HFFc6 (cell line): ENCODE measurements around the gene SPRY4. TPM values are rescaled to one million over a fixed set of nuclear protein-coding genes. Genes with fewer than 3 reads are reported as not detected.
"Not testable (repeated sequence)": the region's sequence is repeated elsewhere in the genome, so short reads cannot be mapped to it uniquely, and the experiment has no call there.

Experiments used
- DNase-seq: peaks from one replicate; pipeline ENCODE4 v3.0.0-alpha.2; 2018
- H3K27ac Mint-ChIP-seq: 2 replicates; pipeline ENCODE4 v1.8.0; 2020; ENCODE audit warnings: mild to moderate bottlenecking, mixed read lengths
- H3K27me3 Mint-ChIP-seq: 2 replicates; pipeline ENCODE4 v1.8.0; 2021; ENCODE audit warnings: mild to moderate bottlenecking, moderate library complexity, mixed read lengths; ENCODE audit not compliant: insufficient read depth
- H3K36me3 Mint-ChIP-seq: 2 replicates; pipeline ENCODE4 v1.8.0; 2021; ENCODE audit warnings: low read depth, mixed read lengths
- H3K4me1 Mint-ChIP-seq: 2 replicates; pipeline ENCODE4 v1.8.0; 2020; ENCODE audit warnings: low read depth, mixed read lengths
- H3K4me3 Mint-ChIP-seq: 2 replicates; pipeline ENCODE4 v1.8.0; 2020; ENCODE audit warnings: mild to moderate bottlenecking, moderate library complexity, mixed read lengths
- H3K9me3 Mint-ChIP-seq: 2 replicates; pipeline ENCODE4 v1.8.0; 2020; ENCODE audit warnings: mild to moderate bottlenecking, mixed read lengths
- total RNA-seq, 6 experiments: library from RNA; stranded (reverse); fragmentation: NEBNext Ultra II Directional; extraction: Animal tissue kit (Norgen Biotek cat#: 25700); gene quantifications; 2 replicates in 1 of 6; 3 replicates in 5 of 6; pipeline ENCODE4 v1.2.3, GENCODE V29; 2021
- TF ChIP-seq, protein P1 (sequence below): fragments of 200-600 bp; sonication (generic); IDR thresholded peaks from 2 replicates; pipeline ENCODE4 v1.5.0; 2021; ENCODE audit warnings: antibody characterized with exemption, mild to moderate bottlenecking

Gene SPRY4
- total RNA-seq, 6 experiments from 2014 or later = 26.1 to 28.9 (median 27.8) TPM

DNA sequence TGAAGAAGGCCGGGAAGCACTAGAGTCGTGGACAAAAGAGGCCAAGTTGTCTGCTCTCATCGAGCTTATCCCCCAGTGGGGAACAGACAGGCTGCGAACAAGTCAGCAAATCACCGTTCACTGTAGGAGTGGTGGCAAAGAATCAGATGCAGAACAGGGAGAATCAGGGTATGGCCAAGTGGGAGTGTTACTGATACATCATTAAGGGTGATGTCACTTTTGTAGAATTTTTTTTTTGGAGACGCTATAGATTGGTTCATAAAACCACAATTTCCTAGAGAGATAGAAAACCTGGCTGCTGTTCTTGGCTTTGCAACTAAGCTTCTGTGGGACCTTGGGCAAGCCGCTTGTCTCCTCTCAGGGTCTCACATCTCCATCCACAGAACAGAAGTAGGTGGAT is 21.3 kb downstream of the SPRY4 start:
- Mint-ChIP-seq H3K36me3 (peaks cover 17% of the 10 kb centered on the region; the same call in 1 of the 2 replicates), H3K4me1 (peaks cover 61% of the 10 kb centered on the region), H3K27me3 (no peaks in the 10 kb centered on the region; the same call in 1 of the 2 replicates), H3K4me3 (no peak overlapping the region), H3K27ac (peak overlapping the region; percentile 74; the same call in 1 of the 2 replicates), H3K9me3 (no peaks in the 10 kb centered on the region)
- TF ChIP-seq, protein P1, sequence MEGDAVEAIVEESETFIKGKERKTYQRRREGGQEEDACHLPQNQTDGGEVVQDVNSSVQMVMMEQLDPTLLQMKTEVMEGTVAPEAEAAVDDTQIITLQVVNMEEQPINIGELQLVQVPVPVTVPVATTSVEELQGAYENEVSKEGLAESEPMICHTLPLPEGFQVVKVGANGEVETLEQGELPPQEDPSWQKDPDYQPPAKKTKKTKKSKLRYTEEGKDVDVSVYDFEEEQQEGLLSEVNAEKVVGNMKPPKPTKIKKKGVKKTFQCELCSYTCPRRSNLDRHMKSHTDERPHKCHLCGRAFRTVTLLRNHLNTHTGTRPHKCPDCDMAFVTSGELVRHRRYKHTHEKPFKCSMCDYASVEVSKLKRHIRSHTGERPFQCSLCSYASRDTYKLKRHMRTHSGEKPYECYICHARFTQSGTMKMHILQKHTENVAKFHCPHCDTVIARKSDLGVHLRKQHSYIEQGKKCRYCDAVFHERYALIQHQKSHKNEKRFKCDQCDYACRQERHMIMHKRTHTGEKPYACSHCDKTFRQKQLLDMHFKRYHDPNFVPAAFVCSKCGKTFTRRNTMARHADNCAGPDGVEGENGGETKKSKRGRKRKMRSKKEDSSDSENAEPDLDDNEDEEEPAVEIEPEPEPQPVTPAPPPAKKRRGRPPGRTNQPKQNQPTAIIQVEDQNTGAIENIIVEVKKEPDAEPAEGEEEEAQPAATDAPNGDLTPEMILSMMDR = no peak
- no peak for DNase-seq

DNA sequence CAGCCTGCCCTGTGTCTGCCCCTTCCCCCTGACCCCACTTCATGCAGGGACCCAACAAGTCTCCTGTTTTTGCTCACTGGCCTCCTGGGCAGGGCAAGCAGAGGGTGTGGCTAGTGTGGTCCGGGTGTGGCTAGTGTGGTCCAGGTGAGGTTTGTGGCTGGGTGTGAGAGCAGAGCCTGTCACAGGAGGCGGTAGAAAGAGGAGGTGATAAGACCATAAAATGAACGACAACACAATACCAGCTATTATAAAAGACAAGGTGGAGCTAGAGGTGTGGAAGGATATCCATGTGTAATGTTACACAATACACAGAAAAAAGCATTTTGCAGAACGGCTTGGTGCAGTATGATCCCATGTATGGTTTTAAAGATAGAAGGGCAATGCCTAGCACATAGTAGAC is 23.3 kb downstream of the SPRY4 start:
- TF ChIP-seq, protein P1 = no peak
- Mint-ChIP-seq H3K27ac (0 out of 2 replicates have a peak overlapping the region, but pooled peaks have one; percentile 4), H3K27me3 (no peaks in the 10 kb centered on the region; the same call in none of the 2 replicates), H3K36me3 (peaks cover 4% of the 10 kb centered on the region; the same call in 1 of the 2 replicates), H3K4me3 (no peak overlapping the region), H3K9me3 (no peaks in the 10 kb centered on the region), H3K4me1 (peaks cover 63% of the 10 kb centered on the region)
- DNase-seq = no peak

DNA sequence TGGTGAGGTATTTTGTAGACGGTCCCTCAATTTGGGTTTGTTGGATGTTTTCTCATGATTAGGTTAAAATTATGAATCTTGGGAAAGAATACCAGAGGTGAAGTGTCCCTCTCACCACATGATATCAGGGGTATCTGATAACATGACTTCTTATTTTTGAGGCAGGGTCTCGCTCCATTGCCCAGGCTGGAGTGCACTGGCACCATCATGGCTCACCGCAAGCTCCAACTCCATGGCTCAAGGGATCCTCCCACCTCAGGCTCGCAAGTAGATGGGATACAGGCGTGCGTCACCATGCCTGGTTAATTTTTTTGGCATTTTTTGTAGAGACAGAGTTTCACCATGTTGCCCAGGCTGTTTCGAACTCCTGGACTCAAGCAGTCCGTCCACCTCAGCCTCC is 24.1 kb downstream of the SPRY4 start:
- H3K4me3 Mint-ChIP-seq = no peak overlapping the region
- H3K27ac Mint-ChIP-seq = no peak overlapping the region
- no peaks in the 10 kb centered on the region for H3K9me3 Mint-ChIP-seq
- TF ChIP-seq, protein P1 = no peak
- no peak for DNase-seq
- H3K36me3 Mint-ChIP-seq = peaks cover 9% of the 10 kb centered on the region
- H3K4me1 Mint-ChIP-seq = peaks cover 63% of the 10 kb centered on the region
- no peaks in the 10 kb centered on the region; the same call in none of the 2 replicates for H3K27me3 Mint-ChIP-seq

DNA sequence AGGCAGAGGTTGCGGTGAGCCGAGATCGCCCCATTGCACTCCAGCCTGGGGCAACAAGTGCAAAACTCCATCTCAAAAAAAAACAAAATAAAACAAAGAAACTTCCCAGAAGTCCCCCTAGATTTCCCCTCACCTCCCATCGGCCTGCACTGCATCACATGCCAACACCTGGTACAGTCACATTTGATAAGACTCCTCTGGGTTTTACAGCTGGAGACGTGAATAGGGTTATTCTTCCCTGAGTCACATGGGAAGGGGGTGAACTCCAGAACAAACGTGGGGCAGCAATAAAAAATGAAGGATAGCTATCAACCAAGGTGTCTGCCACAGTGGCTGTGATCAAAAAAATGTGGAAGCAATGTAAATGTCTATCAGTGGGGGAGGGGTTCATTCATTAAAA is 26.0 kb downstream of the SPRY4 start:
- peak overlapping the region; percentile 29; the same call in 1 of the 2 replicates for H3K27ac Mint-ChIP-seq
- no peaks in the 10 kb centered on the region; the same call in none of the 2 replicates for H3K27me3 Mint-ChIP-seq
- TF ChIP-seq, protein P1 = no peak
- no peak overlapping the region for H3K4me3 Mint-ChIP-seq
- H3K9me3 Mint-ChIP-seq = no peaks in the 10 kb centered on the region
- peaks cover 20% of the 10 kb centered on the region for H3K36me3 Mint-ChIP-seq
- peaks cover 55% of the 10 kb centered on the region for H3K4me1 Mint-ChIP-seq
- DNase-seq = no peak

DNA sequence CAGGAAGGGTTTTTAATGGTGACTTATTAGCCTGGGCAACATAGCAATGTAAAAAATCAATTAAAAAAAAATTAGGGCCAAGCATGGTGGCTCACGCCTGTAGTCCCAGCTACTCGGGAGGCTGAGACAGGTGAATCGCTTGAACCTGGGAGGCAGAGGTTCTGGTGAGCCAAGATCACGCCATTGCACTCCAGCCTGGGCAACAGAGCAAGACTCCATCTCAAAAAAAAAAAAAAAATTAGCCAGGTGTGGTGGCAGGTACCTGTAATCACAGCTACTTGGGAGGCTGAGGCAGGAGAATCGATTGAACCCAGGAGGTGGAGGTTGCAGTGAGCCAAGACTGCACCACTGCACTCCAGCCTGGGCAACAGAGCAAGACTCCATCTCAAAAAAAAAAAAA is 27.0 kb downstream of the SPRY4 start:
- Mint-ChIP-seq H3K27ac (peak overlapping the region; percentile 95), H3K36me3 (peaks cover 23% of the 10 kb centered on the region), H3K4me1 (peaks cover 59% of the 10 kb centered on the region)
- not testable (repeated sequence) for H3K27me3 Mint-ChIP-seq, DNase-seq, H3K4me3 Mint-ChIP-seq, H3K9me3 Mint-ChIP-seq

DNA sequence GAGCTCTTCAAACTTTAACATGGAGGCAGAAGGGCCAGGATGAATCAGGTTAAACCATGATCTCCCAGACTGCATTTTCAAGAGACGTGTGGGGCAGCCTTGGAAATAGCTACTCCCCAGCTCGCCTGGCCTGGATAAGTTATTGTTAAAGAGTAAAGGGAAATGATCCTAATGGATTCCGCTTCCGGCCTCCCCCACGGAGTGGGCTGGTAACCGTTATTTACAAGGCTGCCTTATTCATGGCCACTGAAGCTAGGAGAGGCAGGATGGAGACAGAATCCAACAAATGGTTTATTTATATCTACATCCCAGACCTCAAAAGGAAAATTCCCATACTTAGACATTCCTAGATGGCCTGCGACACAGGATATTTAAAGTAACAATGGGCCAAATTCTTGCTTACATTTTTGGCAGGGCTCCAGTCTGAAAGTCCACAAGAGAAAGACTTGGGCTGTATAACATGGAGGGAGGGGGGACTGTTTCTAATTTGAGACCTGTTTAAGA is 27.9 kb downstream of the SPRY4 start:
- Mint-ChIP-seq H3K27ac (peak overlapping the region; percentile 95), H3K36me3 (peaks cover 28% of the 10 kb centered on the region), H3K27me3 (no peaks in the 10 kb centered on the region; the same call in none of the 2 replicates), H3K4me1 (peaks cover 64% of the 10 kb centered on the region), H3K9me3 (no peaks in the 10 kb centered on the region; the same call in 1 of the 2 replicates), H3K4me3 (peak overlapping the region; percentile 64)
- DNase-seq = peak; percentile 72
- TF ChIP-seq, protein P1 = no peak
